Measurements from ENCODE around the gene GRB7. TPM values are rescaled to one million over a fixed set of nuclear protein-coding genes. Genes with fewer than 3 reads are reported as not detected.

GRB7 gene
- total and polyA plus RNA-seq, 9 of the 15 experiments (the other 6 are each of a cell fraction or from before 2014, with no cell fraction given), result 0.04 to 6.2 (median 2.2) TPM

- Histone ChIP-seq H3K79me2 (ENCODE audit: control insufficient read depth, insufficient read depth, low read length) (no peaks in the 10 kb centered on the region), H3K9me1 (ENCODE audit: control insufficient read depth, insufficient read depth, low read length) (no peaks in the 10 kb centered on the region), H3K36me3 (ENCODE audit: control insufficient read depth, insufficient read depth, low read length) (no peaks in the 10 kb centered on the region), H3K4me2 (ENCODE audit: insufficient read depth, low read length) (no peak overlapping the region), H3K4me1 (replicated peaks in 1 of 2; ENCODE audit: control insufficient read depth in 2 of 2, insufficient read depth in 2 of 2, low read length in 2 of 2) (no peaks in the 10 kb centered on the region), H4K20me1 (replicated peaks; ENCODE audit: control insufficient read depth, insufficient read depth, low read length) (no peaks in the 10 kb centered on the region), H2AFZ (ENCODE audit: low read depth, low read length) (no peak overlapping the region), H3K9ac (ENCODE audit: insufficient read depth in 1 of 2, low read depth in 2 of 2, low read length in 2 of 2) (no peak overlapping the region), H3K27me3 (ENCODE audit: control insufficient read depth in 2 of 2, insufficient read depth in 2 of 2, low read length in 2 of 2) (peaks cover 14 to 29% of the 10 kb centered on the region in 2 experiments), H3K9me3 (replicated peaks; ENCODE audit: control insufficient read depth, insufficient read depth, low read depth, low read length) (no peaks in the 10 kb centered on the region), H3K4me3 (no peak overlapping the region), H3K27ac (ENCODE audit: extremely low read depth, low read depth, low read length) (no peak overlapping the region)
- DNase-seq (ENCODE audit: extremely low read depth in 1 of 4, low spot score in 3 of 4), result no peak
- no peak for ATAC-seq
- CTCF ChIA-PET (ENCODE audit: low intra/inter-chr PET ratio), result no interaction called here
- in situ Hi-C loops (cut with MboI) (no loop called here), intact Hi-C loops (cut with micrococcal nuclease) (no loop called here)
- POLR2A ChIA-PET, result interaction anchor here (0.9 to 1.2 kb wide), 2 partner anchors 17 to 40 kb away, joined by 3 read pairs; no protein-coding TSS in a partner anchor
- BruUV-seq (replicated peaks), result no TSS peak
- no peak for FAIRE-seq
- TF ChIP-seq ZNF324 (CRISPR knock-in tag; IDR thresholded peaks at IDR 0.05), result no peak
- no peak for TF ChIP-seq ZNF134 (CRISPR knock-in tag; conservative IDR thresholded peaks at IDR 0.05)
- no peak for TF ChIP-seq ZNF24 (IDR thresholded peaks at IDR 0.05)
- TF ChIP-seq SMARCA5 (IDR thresholded peaks at IDR 0.05), result no peak
- TF ChIP-seq NFE2 (IDR thresholded peaks at IDR 0.05; ENCODE audit: low read depth), result no peak
- no peak for TF ChIP-seq ATF3 (IDR thresholded peaks at IDR 0.05)
- TF ChIP-seq ATF3 (CRISPR knock-in tag; conservative IDR thresholded peaks at IDR 0.05), result no peak
- TF ChIP-seq GTF2E2 (tag; IDR thresholded peaks at IDR 0.05), result no peak
- no peak for TF ChIP-seq ARID1B (IDR thresholded peaks at IDR 0.05)
- TF ChIP-seq BMI1 (IDR thresholded peaks at IDR 0.05; ENCODE audit: low read length), result no peak
- no peak for TF ChIP-seq ZNF445 (CRISPR knock-in tag; IDR thresholded peaks at IDR 0.05; ENCODE audit: low read depth)
- TF ChIP-seq ZNF57 (CRISPR knock-in tag; IDR thresholded peaks at IDR 0.05), result no peak
- TF ChIP-seq MGA (IDR thresholded peaks at IDR 0.05), result no peak
- TF ChIP-seq ZC3H11A (IDR thresholded peaks at IDR 0.05; ENCODE audit: low read depth, low read length), result no peak
Measured at GRCh38 chr17:39772415-39772814, 34.7 kb downstream of the GRB7 start.

Data from K562 (cell line).